GM19324 (cell line): Measurements from ENCODE around the gene PRKN.

Experiments used
- ATAC-seq: cut with Tn5 transposase; IDR thresholded peaks from one replicate; pipeline ENCODE4 v1.9.1; 2021; ENCODE audit warnings: mild to moderate bottlenecking, moderate library complexity; ENCODE audit not compliant: unreplicated experiment, low FRiP score

PRKN gene

DNA sequence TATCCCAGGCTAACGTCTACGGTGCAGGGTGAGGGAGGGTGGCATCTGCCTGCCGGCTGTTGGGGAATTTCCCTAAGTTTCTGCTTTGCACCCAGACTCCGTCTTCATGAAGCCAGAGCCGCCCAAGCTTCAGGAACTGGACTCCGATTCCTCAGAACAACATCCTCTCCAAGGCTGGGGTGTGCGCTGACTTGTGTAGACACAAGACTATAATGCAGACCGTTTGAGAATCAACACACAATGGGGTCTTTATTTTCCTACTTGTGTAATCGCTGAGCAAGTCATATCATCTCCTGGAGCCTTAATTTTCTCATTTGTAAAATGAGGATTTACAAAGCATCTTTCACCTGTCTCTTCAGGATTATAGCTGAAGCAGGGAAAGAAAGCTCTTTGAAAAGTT lies 1293.2 kb downstream of the PRKN start:
- ATAC-seq, result no peak

DNA sequence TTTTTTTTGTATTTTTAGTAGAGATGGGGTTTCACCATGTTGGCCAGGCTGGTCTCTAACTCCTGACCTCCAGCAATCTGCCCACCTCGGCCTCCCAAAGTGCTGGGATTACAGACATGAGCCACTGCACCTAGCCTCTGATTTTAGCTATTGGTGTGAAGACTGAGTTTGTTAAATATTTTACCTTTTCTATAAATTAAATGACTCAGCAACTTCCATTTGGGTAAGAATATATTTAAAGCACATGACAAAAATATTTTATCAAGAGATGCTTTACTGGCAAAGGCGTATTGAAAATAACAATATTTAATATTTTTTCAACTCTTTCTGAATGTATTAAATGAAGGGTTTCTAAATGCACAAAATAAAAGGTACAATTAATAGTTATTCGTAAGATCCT lies 1295.0 kb downstream of the PRKN start:
- ATAC-seq, result no peak

DNA sequence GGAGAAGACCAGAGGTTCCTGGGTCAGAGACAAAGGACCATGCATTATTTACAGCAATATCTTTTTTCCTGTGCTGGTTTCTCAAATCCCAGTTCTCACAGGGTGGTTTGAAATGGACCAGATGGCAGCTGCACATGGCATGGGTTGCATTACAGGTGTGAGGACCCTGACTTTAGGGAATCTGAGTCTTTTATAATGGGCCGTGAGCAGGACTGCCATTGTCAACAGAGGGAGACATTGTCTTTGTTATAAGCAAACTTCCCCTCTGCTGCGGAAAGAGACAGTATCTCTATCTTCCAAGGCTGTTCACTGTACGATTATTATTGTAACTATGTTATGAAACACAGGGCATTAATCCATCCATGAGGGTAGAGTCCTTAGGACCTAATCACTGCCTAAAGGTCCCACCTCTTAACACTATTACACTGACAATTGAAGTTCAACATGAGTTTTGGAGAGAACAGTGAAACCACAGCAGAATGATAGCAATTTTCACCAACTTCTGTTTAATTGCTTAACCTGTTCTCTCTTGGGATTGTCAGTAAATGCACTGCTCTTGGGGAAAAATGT lies 1297.6 kb downstream of the PRKN start:
- no peak for ATAC-seq

DNA sequence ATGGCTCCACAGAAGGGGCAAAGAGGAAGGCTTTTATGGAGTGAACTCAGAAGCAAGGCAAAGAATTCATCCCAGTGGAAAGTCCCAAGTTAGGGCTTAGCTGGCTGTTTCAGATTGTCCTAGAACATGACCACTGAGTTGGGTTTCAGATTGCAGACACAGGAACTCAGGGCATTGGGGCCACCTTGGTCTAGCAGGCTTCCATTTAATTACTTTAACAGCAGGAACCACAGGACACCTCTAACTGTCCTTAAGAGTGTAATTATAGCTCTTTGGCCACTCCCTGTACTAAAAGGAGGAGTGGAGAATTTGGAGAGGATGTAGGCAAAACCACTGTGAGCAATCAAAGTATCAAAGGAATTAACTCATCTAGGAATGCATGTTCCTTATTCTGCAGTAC lies 1303.1 kb downstream of the PRKN start:
- no peak for ATAC-seq

DNA sequence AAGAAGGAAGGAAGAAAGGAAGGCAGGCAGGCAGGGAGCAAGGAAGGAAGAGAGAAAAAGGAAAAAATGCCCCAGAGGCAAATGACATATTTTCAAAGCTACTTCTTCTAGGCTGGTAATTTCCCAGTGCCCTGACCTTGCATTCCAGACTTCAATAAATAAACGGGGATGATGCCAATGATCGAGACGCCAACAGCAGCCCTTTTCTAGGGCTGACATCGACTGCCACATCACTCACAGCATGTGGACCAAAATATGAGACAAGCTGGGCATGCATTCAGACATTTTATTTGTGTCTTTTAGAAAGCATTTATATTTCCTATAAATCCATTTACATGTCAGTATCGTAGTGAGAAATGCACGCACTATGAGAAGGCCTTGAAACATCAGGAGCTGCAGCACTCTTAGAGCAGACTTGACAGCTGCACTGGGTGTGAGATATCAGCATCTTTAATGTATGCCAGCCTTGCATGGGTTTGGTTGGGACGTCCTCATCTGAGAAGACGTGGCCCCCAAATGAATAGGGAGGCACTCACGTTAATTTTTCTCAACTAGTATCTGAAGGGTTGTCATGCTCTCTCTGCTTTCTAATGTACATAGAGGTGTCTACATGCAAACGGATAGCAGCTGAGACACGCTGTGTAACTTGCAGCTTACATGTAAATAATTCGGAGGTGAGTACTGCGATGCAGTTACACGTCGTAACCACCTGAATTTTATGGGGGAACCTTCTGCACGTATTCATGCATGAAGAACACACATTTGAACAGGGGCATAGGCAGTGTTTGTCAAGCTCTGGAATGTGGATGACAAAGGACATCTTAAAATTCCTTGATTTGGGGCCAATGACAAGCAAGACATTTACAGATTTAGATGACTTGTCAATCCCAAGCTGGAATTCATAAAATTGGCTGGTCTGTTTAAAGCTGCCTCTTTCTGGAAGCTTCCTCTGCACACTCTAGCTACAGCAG lies 1304.6 kb downstream of the PRKN start:
- ATAC-seq, result no peak

DNA sequence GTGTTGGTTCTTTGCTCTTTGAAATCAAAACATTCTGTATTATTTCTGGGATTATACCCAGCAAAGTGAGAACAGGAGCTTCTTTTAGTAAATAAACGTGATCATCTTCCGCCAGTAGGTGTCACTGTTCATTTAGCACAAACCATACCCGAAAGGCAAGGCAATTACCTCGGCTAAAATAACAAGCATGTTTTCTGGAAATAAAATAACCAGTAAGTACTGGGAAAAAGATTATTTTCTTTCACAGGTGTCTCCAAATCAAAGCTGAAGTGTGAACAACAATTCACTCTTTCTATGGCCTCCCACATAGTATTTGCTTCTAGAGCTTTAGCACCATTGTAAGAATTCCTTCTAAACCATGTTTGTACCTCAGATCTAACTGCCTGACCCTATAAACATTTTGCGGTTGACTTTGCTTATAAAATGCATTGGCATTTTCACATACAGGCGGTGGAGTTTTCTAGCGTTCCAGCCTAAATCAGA lies 1309.1 kb downstream of the PRKN start:
- ATAC-seq, result peak; percentile 54

DNA sequence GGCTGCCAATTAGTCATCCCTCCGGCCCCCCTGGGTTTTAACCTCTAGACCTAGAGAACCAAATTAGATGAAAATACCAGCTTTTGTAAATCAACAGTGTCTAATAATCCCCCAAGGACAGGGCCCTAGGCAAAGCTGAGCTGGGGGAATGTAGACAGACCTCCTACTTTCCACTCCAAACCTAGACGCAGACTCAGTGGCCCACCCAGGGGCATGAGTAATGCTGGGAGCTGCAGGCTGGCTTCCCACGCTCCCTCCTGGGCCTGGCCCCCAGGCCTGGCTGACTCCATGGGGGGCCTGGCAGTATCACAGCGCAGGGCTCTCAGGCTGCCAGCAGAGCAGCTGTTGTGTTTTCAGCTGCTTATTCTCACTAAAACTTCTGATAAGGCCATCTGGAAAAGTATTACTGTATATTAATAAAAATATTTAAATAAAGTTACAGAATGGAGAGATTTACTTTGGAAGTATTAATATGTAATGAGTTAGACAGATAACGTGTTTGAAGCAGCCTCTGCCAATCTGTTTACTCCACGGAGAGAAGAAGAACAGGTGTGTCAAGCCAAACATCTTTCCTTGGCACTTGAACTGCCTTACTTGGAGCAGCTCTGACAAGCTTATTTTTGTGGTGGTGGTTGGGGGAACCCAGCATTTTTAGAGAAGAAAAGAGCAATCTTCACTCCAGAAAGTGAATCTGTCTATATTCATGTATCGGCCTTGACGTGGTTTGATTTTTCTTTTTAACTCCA lies 1309.7 kb downstream of the PRKN start:
- ATAC-seq, result no peak

DNA sequence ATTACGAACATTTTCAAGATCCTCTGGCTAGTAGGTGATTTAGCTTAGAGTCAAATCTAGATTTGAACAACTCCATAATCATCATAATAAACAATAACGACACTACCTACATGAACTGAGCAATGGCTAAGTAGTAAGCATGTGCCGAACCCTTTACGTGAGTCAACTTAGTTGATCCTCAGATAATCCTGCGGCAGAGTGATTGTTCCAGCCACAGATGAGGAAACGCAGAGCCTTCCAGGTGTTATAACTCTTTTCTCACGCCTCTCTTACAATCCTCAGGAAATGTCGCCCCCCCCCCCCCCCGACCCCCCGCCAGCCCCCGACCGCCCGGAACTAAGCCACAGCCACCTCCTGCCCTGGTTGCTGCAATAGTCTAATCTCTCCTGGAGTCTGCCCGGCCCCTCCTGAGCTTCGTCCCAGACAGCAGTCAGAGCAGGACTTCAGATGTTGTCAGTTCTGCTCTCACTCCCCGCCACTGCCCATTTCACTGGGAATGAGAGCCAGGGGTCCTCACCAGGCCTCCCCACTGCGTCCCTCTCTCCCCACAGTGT lies 1312.2 kb downstream of the PRKN start:
- ATAC-seq, result no peak

DNA sequence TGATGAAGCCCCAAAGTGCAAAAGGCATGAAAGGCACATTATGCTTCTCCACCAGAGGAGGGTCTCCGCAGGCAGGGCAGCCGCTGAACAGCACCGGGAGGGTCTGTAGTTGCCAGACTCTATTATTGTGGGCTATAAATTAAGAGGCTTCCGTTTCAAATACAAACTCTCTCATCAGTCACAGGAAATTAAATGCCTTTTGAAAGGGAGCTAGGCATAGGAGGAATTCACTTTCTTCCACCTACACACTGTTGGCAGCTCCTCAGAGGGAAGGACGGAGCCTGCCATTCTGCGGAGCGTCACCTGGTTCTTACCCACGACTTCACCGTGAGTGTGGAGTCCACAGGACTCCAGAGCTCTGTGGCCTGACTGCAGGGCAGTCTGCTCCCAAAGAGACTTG lies 1312.9 kb downstream of the PRKN start:
- ATAC-seq, result no peak

DNA sequence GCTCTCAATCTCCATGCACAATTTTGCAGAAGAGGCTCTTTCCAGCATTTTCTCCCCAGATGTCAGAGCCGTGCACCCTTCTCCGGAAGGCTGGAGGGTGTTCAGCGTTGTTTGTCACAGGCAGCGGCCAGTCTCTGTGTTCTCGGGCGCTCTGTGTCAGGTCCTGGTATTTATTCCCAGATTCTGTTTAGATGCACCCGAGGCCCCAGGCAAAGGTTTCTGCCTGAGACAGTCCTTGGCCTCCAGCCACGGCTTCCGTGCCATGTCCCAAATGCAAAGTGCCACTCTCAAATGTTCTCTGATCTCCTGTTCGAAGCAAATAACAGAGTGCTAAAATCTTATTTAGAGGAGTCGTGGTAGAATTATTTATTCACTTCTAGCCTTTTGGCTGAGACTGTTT lies 1313.4 kb downstream of the PRKN start:
- no peak for ATAC-seq

DNA sequence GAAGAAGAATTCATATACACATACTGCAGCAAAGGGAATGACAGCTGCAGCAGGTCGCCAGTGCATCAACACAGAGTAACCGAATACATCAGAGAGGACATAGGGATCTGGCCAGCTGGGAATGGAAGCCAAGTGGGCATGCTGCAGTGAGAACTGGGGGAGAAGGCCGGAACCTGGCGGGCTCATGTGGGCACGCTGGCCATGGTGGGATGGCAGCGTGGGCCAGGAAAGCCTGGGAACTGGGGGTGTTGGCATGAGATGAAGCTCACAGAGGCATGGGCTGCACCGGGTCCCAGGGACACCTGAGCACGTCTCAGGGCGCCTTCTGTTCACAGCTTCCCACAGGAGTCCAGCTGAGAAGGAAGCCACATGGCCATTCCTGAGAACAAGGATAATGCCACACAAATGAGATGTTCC lies 1314.2 kb downstream of the PRKN start:
- ATAC-seq, result no peak

DNA sequence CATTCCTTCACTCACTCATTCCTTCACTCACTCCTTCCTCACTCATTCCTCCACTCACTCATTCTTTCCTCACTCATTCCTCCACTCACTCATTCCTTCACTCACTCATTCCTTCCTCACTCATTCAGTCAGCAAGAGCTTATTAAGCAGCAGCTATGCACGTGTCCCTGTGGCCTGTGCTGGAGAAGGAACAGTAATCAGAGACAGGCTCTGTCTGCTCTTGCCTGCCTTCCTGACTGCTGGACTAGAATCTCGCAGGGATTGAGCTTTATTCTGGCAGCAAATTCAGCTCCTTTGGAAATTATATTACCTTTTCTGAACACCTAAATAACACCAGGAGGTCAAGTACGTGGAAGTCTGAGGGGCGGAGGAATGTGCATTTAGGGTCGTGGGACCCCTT lies 1314.8 kb downstream of the PRKN start:
- no peak for ATAC-seq

DNA sequence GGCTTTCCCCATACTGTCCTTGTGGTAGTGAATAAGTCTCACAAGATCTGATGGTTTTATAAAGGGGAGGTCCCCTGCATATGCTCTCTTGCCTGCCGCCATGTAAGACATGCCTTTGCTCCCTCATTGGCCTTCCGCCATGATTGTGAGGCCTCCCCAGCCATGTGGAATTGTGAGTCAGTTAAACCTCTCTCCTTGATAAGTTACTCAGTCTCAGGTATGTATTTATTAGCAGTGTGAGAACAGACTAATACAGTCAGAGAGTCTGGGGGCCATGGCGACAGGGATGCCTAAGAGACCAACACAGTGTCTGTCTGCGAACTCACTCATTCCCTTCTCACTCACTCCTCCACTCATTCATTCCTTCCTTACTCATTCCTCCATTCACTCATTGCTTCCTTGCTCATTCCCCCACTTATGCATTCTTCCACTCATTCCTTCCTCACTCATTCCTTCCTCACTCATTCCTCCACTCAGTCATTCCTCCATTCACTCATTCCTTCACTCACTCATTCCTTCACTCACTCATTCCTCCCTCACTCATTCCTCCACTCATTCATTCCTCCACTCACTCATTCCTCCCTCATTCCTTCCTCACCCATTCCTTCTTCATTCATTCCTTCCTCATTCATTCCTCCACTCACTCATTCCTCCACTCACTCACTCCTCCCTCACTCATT lies 1316.2 kb downstream of the PRKN start:
- ATAC-seq, result no peak

DNA sequence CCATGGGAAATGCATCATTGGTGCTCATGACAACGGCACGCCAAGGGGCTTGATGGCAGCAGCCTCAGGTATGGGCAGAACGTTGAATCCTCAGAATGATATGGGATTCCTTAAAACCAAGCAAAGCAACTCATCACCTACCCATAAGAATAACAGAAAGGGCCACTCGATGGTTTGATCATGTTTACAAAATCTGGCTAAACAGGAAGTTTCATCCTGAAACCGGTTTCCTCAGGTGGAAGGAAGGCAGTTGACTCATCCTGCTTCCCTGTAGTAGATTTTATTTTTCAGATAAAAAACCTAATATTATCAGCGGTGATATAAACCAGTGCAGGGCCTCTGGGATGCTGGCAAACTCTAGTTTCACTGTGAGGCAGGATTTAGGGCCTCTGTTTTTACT lies 1316.8 kb downstream of the PRKN start:
- no peak for ATAC-seq

DNA sequence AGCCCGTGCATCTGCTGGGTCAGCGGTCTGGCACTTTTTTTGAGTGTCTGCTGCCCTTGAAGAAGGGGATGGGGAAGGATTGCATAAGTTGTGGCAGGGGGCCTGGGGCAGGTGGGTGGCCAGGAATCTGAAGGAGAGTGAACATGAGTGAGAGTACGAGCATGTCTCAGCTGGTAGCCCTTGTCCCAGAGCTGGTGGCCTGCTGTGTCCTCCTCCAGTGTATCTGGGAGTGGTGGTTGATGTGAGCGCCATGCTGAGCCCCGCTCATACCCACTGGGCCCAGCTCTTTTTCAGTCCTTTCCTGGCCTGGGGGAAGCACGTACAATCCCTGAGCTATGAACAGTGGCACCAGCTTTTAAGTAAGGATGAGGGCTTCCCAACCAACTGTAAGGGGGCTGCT lies 1317.5 kb downstream of the PRKN start:
- ATAC-seq, result no peak

DNA sequence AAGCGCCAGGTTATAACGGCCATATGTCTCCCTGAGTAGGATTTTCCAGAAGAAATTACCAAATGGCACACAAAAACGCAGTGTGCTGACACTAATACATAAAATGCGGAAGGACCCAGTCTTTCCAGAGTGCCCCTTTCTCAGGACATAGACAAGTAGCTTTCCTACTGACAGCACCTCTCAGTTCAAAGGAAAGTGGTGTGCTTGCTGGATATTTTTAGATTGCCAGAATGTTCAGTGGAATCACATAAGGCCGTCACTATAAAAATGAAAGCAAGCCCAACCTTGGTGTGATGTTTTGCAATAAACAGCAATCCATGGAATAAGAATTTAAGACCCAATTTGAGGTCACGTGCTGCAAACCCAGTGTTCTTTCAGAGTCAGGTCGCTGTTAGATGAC lies 1318.2 kb downstream of the PRKN start:
- no peak for ATAC-seq

DNA sequence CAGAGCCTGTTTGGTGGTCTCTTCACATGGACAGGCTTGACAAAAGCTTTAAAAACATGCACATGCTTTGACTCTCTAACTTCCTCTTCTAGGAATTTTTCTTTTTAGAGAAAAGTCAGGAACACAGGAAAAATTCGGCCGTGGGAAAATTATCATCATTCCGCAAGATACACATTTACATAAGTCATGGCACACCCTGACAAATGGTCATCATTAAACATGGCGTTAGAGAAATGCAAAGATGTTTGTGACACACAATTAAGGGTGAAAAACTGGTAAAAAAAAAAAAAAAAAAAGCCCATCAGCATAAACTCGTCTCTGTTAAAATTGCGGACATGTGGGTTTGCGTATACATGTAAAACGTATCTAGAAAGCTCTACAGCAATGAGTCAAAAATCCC lies 1319.5 kb downstream of the PRKN start:
- no peak for ATAC-seq

DNA sequence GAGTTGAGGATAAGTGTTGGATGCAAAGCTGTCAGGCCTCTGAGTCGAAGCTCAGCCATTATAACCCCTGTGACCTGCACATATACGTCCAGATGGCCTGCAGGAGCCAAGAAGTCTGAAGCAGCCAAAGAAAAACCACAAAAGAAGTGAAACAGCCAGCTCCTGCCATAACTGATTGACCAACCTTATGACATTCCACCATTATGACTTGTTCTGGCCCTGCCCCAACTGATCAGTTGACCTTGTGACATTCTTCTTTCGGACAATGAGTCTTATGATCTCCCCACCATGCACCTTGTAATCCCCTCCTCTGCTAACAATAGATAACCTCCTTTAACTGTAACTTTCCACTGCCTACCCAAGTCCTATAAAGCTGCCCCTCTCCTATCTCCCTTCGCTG lies 1320.0 kb downstream of the PRKN start:
- ATAC-seq, result no peak

DNA sequence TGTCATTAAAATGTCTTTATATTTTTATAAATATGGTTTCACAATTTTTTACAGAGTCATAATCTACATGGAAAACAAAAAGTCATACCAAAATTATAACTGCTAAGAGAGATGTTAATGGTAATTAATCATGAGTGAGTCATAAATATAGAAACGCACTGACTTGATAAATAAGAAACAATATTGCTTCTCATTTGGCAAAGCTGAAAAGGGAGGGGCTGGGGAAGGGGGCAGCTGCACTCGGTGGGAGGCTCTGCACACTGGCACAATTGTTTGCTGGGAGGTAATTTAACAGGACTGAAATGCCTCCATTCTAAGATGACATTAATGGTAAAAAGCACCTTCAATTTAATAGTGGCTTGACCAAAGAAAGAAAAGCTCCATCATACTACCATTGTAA lies 1320.5 kb downstream of the PRKN start:
- no peak for ATAC-seq

DNA sequence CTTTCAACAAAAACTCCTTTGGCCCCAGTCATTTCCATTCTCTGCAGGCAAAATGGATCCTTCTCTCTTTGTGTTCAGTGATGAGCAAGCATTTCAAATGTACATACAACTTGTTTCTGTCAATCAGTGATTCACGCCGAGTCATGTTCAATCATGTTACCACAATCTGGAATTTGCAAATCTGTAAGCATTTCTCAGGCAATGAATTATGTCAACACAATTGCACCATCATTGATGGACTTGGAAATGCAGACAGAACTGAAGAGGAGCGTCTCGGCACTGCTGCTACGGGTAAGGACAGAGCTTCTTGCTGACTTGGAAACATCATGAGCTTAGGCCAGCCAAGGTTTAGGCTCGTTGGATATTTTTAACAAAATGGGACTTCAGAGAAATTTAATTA lies 1320.9 kb downstream of the PRKN start:
- ATAC-seq, result no peak
